ENCODE measurements around the gene PRRT3. TPM values are rescaled to one million over a fixed set of nuclear protein-coding genes. Genes with fewer than 3 reads are reported as not detected.

The PRRT3 gene
- total and polyA plus RNA-seq, 9 of the 15 experiments (the other 6 are each of a cell fraction or from before 2014, with no cell fraction given), result 0.06 to 1.9 (median 1.2) TPM

- FAIRE-seq, result no peak
- intact Hi-C loops (cut with micrococcal nuclease), result loop anchor here (1.0 to 10.0 kb wide), 7 partner anchors 44 to 292 kb away; partner anchors contain the start of genes FANCD2 and VHL
- H2AFZ ChIP-seq (ENCODE audit: low read depth, low read length), result peak overlapping the region; percentile 89
- TF ChIP-seq STAG1 (CRISPR knock-in tag; IDR thresholded peaks at IDR 0.05; ENCODE audit: borderline replicate concordance), result peak; percentile 76
- TF ChIP-seq SRSF7 (optimal IDR thresholded peaks at IDR 0.05; ENCODE audit: low read depth, low read length), result no peak
- TF ChIP-seq MXD1 (CRISPR knock-in tag; IDR thresholded peaks at IDR 0.05; ENCODE audit: borderline replicate concordance, poor library complexity, severe bottlenecking), result no peak
- no peak for TF ChIP-seq SIRT6 (IDR thresholded peaks at IDR 0.05; ENCODE audit: low read depth, low read length)
- no peak for TF ChIP-seq MGA (IDR thresholded peaks at IDR 0.05)
- TF ChIP-seq ZNF79 (CRISPR knock-in tag; IDR thresholded peaks at IDR 0.05; ENCODE audit: low read depth), result no peak
- no peak for TF ChIP-seq IRF1 (CRISPR knock-in tag; IDR thresholded peaks at IDR 0.05; ENCODE audit: borderline replicate concordance)
Observed at GRCh38 chr3:9932843-9933560, 19.2 kb downstream of the PRRT3 start.

More at GRCh38 chr3:9932843-9933560, 19.2 kb downstream of the PRRT3 start:
- ATAC-seq, result peak; percentile 87
- peaks cover 11 to 43% of the 10 kb centered on the region in 2 experiments; a peak in 4 of 5 replicates for H3K4me1 ChIP-seq (replicated peaks in 1 of 2; ENCODE audit: control insufficient read depth in 2 of 2, insufficient read depth in 2 of 2, low read length in 2 of 2)
- in situ Hi-C loops (cut with MboI), result no loop called here
- H3K9me1 ChIP-seq (ENCODE audit: control insufficient read depth, insufficient read depth, low read length), result no peaks in the 10 kb centered on the region
- POLR2A ChIA-PET, result interaction anchor here (0.6 to 3.4 kb wide), 26 partner anchors 10 to 386 kb away, joined by 3 to 15 read pairs (median 4); partner anchors contain the start of genes BRK1, EMC3, IL17RC and IL17RE
- H3K27ac ChIP-seq (ENCODE audit: extremely low read depth, low read depth, low read length), result peak overlapping the region; percentile 88
- no peaks in the 10 kb centered on the region for H3K27me3 ChIP-seq (ENCODE audit: control insufficient read depth in 2 of 2, insufficient read depth in 2 of 2, low read length in 2 of 2)
- no peaks in the 10 kb centered on the region for H3K9me3 ChIP-seq (replicated peaks; ENCODE audit: control insufficient read depth, insufficient read depth, low read depth, low read length)
- H3K4me3 ChIP-seq, result peak overlapping the region; percentile 57
- CTCF ChIA-PET (ENCODE audit: low intra/inter-chr PET ratio), result interaction anchor here (0.5 to 1.3 kb wide), 7 partner anchors 50 to 573 kb away, joined by 3 to 7 read pairs (median 4); partner anchors contain the start of gene IRAK2
- H3K79me2 ChIP-seq (ENCODE audit: control insufficient read depth, insufficient read depth, low read length), result peaks cover 20% of the 10 kb centered on the region
- peaks cover 26% of the 10 kb centered on the region for H3K36me3 ChIP-seq (ENCODE audit: control insufficient read depth, insufficient read depth, low read length)
- peak overlapping the region; percentile 76 to 99 for H3K9ac ChIP-seq (ENCODE audit: insufficient read depth in 1 of 2, low read depth in 2 of 2, low read length in 2 of 2)
- WGBS (ENCODE audit: insufficient coverage, low coverage, missing lambda C conversion rate), result 2% methylated on average over 77 of the region's 77 CpGs
- peak; percentile 84 to 91 (median 88) for DNase-seq (ENCODE audit: extremely low read depth in 1 of 4, low spot score in 3 of 4)
- TSS peak; percentile 90 for BruUV-seq (replicated peaks)
- peak overlapping the region; percentile 81 for H3K4me2 ChIP-seq (ENCODE audit: insufficient read depth, low read length)
- no peaks in the 10 kb centered on the region for H4K20me1 ChIP-seq (replicated peaks; ENCODE audit: control insufficient read depth, insufficient read depth, low read length)

All from K562 (cell line).